Stimulated activated CD8-positive, alpha-beta memory T cell treated with anti-CD3 and anti-CD28 coated beads, Interleukin-12 subunit alpha, Interleukin-12 subunit beta, amount 100 ng/mL, for 24 hours (primary cell): ENCODE measurements around the gene ZNF598.
"Not testable (repeated sequence)": the region's sequence is repeated elsewhere in the genome, so short reads cannot be mapped to it uniquely, and the experiment has no call there.

Experiments used
- DNase-seq: peaks from one replicate; pipeline ENCODE4 v3.0.0-alpha.2; 2020; ENCODE audit errors: extremely low read depth

The ZNF598 gene

DNA sequence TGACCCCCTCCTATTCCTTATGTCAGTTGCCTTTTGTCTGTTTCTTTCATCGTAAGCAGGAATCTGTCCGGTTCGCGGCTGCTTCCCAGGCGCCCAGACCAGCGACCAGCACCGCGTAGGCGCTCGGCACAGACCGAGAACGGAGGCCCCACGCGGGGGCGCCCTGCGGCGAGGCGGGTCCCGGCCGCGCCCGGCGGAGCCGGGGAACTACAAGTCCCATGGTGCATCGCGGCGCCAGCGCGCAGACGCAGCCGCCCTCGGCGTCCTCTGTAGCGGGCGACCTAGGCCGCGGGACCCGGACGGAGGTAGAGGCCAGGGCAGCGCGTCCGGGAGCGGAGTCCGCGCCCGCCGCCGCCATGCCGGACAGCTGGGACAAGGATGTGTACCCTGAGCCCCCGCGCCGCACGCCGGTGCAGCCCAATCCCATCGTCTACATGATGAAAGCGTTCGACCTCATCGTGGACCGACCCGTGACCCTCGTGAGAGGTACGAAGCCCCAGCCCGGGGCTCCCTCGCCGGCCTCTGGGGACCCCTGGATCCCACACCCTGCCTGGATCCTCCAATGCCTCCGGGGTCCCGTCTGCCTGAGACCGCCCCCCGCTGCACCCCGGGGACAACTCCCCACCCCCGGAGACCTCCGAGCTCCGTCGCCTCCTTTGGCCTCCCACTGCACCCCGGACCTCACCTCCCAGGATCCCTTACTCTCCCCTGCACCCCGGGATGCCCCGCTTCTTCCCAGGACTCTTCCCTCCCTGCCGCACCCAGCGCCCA, 50.2 kb downstream of the ZNF598 start, which contains the start of gene NDUFB10:
TSS of gene NDUFB10 (plus strand) at position 270 of the 771 bp plus-strand sequence. CDS start at position 357, 87 bp downstream.
- peak; percentile 77 for DNase-seq

DNA sequence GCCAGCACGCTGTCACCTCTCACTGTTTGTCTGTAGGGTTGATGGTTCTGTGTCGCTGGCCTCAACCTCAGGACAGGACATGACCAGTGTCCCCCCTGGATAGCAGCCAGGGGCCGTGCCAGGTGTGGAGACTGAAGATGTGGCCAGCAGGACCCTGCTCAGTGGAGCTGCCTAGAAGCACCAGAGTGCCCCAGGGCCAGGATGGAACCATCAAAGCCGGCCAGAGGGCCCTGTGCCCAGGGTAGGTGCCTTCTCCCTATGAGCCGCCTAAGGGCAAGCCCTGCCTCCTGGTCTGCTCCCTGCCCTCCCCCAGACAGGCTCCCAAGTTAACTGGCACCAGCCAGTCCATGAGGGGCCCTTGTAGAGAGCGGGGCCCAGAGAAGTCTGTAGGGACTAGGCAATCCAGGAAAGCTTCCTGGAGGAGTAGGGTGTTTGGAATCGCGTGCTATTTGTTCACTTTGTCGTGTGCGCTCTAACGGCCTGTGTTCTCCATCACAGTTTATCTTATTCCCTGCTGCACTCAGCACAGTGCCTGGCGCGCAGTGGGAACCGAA, 50.8 kb downstream of the ZNF598 start:
- DNase-seq = no peak

DNA sequence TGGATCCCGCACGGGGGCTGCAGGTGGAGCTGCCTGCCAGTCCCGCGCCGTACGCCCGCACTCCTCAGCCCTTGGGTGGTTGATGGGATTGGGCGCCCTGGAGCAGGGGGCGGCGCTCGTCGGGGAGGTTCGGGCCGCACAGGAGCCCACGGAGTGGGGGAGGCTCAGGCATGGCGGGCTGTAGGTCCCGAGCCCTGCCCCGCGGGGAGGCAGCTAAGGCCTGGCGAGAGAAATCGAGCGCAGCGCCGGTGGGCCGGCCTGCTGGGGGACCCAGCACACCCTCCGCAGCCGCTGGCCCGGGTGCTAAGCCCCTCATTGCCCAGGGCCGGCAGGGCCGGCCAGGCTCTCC, 51.5 kb downstream of the ZNF598 start:
- DNase-seq = not testable (repeated sequence)

DNA sequence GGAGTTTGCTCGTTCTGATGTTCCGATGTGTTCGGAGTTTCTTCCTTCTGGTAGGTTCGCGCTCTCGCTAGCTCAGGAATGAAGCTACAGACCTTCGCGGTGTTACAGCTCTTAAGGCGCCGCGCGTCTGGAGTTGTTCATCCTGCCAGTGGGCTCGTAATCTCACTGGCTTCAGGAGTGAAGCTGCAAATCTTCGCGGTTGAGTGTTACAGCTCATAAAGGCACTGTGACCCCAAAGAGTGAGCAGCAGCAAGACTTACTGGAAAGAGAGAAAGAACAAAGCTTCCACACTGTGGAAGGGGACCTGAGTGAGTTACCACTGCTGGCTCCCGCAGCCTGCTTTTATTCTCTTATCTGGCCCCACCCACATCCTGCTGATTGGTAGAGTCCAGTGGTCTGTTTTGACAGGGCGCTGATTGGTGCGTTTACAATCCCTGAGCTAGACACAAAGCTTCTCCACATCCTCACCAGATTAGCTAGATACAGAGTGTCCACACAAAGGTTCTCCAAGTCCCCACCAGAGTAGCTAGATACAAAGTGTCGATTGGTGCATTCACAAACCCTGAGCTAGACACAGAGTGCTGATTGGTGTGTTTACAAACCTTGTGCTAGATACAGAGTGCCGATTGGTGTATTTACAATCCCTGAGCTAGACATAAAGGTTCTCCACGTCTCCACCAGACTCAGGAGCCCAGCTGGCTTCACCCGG, 52.0 kb downstream of the ZNF598 start:
- DNase-seq = not testable (repeated sequence)

DNA sequence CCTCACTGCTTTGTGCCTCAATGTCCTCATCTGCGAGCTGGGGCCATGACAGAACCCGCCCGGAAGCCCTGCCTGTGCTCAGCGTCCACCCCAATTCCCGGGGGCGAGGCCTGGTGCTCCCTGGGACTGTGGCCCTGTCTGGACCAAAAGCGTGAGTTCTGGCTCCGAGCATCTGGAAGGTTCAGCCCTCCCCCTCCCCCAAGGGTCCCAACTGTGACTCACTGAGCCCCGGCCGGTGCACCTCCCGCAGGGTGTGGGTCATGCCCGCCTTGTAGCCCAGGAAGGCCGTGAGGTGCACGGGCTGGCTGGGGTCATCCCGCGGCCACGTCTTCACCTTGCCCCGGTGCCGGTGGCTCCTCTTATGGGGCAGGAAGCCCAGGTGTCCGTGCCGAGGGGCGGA, 55.9 kb downstream of the ZNF598 start:
- DNase-seq = no peak

DNA sequence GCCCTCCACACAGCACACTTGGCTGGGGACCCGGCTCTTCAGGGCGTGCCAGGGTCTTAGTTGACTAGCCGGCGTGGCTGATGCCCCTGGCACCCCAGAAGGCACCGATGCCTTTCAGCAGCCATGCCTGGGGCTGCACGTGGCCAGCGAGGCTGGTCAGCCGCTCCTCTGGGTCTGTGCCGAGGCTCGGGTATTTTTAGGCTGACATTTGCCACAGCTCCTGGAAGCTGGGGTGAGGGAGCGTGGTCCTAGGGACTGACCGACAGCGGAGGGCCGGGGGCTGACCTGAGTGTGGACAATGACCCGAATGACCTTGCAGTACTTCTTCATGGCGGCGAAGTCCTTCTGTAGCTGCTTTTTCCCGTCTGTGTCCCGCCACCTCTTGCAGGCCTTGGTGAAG, 59.1 kb downstream of the ZNF598 start:
- DNase-seq = no peak

DNA sequence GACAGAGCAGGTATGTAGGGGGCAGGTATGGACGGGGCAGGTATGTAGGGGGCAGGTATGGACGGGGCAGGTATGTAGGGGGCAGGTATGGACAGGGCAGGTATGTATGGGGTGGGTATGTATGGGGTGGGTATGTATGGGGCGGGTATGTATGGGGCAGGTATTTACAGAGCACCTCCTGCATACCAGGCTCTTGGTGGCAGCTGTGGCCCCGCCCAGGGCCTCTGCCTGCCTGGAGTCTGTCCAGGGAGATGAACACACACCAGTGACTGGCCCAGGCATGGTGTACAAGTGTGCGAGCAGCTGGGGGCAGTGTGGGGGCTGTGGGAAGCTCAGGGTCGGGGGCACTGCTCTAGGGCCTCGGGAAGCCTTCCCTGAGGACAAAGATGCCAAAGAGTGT, 59.6 kb downstream of the ZNF598 start:
- DNase-seq = no peak

DNA sequence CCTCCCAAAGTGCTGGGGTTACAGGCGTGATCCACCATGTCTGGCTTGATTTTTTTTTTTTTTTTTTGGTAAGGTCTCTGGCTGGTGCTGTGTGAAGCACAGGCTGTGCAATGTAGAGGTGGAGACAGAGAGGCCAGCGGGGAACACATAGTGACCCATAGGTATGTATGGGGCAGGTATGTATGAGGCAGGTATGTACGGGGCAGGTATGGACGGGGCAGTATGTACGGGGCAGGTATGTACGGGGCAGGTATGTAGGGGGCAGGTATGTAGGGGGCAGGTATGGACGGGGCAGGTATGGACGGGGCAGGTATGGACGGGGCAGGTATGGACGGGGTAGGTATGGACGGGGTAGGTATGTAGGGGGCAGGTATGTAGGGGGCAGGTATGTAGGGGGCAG, 60.1 kb downstream of the ZNF598 start:
- no peak for DNase-seq
